Urothelium cell line (cell line): ENCODE results near the gene MLPH.

Experiments
- DNase-seq: peaks from one replicate; pipeline ENCODE4 v3.0.0; 2011; ENCODE audit warnings: low spot score, mixed read lengths
- FAIRE-seq: peaks from 2 replicates; lab custom pipeline; 2011; peaks lifted over from hg19 to GRCh38; lab: Jason Lieb, UNC

The MLPH gene

GRCh38 chr2:237486819-237487448 lies at the start of gene MLPH:
MLPH (plus strand) TSS chr2:237487251; CDS start chr2:237493427, 6,176 bp downstream.
- DNase-seq (peak; percentile 27), FAIRE-seq (no peak)

- DNase-seq (no peak), FAIRE-seq (no peak)
Measured at GRCh38 chr2:237437566-237437965, 49.5 kb upstream of the MLPH start.

GRCh38 chr2:237438080-237438940 lies 48.7 kb upstream of the MLPH start:
- DNase-seq: no peak
- FAIRE-seq: no peak

GRCh38 chr2:237440819-237441281 lies 46.2 kb upstream of the MLPH start:
- FAIRE-seq (no peak), DNase-seq (no peak)

GRCh38 chr2:237441605-237442274 lies 45.3 kb upstream of the MLPH start:
- no peak for DNase-seq

GRCh38 chr2:237444071-237444470 lies 43.0 kb upstream of the MLPH start:
- FAIRE-seq: no peak

More at GRCh38 chr2:237441605-237442274, 45.3 kb upstream of the MLPH start:
- FAIRE-seq: peak; percentile 27

GRCh38 chr2:237445611-237446337 lies 41.3 kb upstream of the MLPH start:
- no peak for DNase-seq
- FAIRE-seq: no peak

More at GRCh38 chr2:237444071-237444470, 43.0 kb upstream of the MLPH start:
- no peak for DNase-seq

GRCh38 chr2:237446338-237446665 lies 40.7 kb upstream of the MLPH start:
- FAIRE-seq (no peak), DNase-seq (no peak)

- no peak for FAIRE-seq
- no peak for DNase-seq
Measured at GRCh38 chr2:237447496-237447895, 39.6 kb upstream of the MLPH start.

GRCh38 chr2:237448171-237448570 lies 38.9 kb upstream of the MLPH start:
- DNase-seq (no peak), FAIRE-seq (no peak)

GRCh38 chr2:237448626-237449025 lies 38.4 kb upstream of the MLPH start:
- DNase-seq (no peak), FAIRE-seq (no peak)

GRCh38 chr2:237449193-237449881 lies 37.7 kb upstream of the MLPH start:
- FAIRE-seq: no peak
- DNase-seq: no peak

- FAIRE-seq (peak; percentile 40), DNase-seq (no peak)
Measured at GRCh38 chr2:237450108-237450507, 36.9 kb upstream of the MLPH start.

GRCh38 chr2:237450583-237450982 lies 36.5 kb upstream of the MLPH start:
- no peak for FAIRE-seq
- no peak for DNase-seq

- no peak for DNase-seq
- no peak for FAIRE-seq
Measured at GRCh38 chr2:237451643-237452469, 35.2 kb upstream of the MLPH start.

- FAIRE-seq (no peak), DNase-seq (no peak)
Measured at GRCh38 chr2:237452861-237453260, 34.2 kb upstream of the MLPH start.

- DNase-seq (no peak), FAIRE-seq (no peak)
Measured at GRCh38 chr2:237453671-237454070, 33.4 kb upstream of the MLPH start.

- DNase-seq (no peak), FAIRE-seq (peak; percentile 46)
Measured at GRCh38 chr2:237455764-237456163, 31.3 kb upstream of the MLPH start.

- FAIRE-seq (peak; percentile 79), DNase-seq (peak; percentile 90)
Measured at GRCh38 chr2:237456200-237456843, 30.7 kb upstream of the MLPH start.
